ENCODE measurements around the gene GRM3. TPM values are rescaled to one million over a fixed set of nuclear protein-coding genes. Genes with fewer than 3 reads are reported as not detected.

GRM3 gene
- total and polyA plus RNA-seq, 2 donors (not counting 3 experiments of a cell fraction or from before 2014, with no cell fraction given) = not detected

DNA sequence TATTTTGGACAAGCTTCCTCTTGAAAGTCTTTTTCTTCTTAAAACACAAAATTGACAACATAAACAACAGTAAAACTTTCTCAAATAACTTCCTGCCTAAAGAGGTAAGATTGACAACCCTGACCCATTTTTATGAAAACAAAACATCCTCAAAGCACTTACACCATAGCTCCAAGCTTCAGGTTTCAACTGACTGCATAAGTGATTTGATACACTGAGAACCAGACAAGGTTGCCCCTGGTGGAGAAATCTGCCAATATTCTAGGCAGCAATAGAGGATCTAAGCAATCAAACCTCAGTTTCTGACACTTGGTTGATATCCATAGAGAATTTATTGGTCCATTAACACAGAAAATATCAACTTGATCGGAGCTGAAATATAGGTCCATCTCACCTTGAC lies 267.9 kb downstream of the GRM3 start:
- no peak overlapping the region for H3K9ac ChIP-seq (replicated peaks; ENCODE audit: extremely low read depth, insufficient read depth, low read length)
- no peaks in the 10 kb centered on the region for H3K4me1 ChIP-seq (ENCODE audit: control insufficient read depth, extremely low read depth, insufficient read depth, low read length)
- H3K9me3 ChIP-seq (replicated peaks; ENCODE audit: control insufficient read depth, insufficient read depth, low read length) = no peaks in the 10 kb centered on the region
- H3K27me3 ChIP-seq (ENCODE audit: control insufficient read depth in 2 of 2, insufficient read depth in 2 of 2, low read length in 2 of 2) = no peaks in the 10 kb centered on the region
- H3K4me3 ChIP-seq (replicated peaks in 1 of 3; ENCODE audit: insufficient read depth in 1 of 3, low read depth in 1 of 3, low read length in 3 of 3) = no peak overlapping the region
- no peak overlapping the region for H3K27ac ChIP-seq (ENCODE audit: insufficient read depth, low read depth, low read length)
- no peak overlapping the region for H3K4me2 ChIP-seq (ENCODE audit: insufficient read depth, low read length)
- no peaks in the 10 kb centered on the region for H3K79me2 ChIP-seq (ENCODE audit: control insufficient read depth, insufficient read depth, low read length)
- TF ChIP-seq POLR2A (IDR thresholded peaks at IDR 0.05; ENCODE audit: low read depth, low read length) = no peak
- no peak for TF ChIP-seq MYC (IDR thresholded peaks at IDR 0.05; ENCODE audit: low read depth, low read length)
- TF ChIP-seq EZH2 (IDR thresholded peaks at IDR 0.05; ENCODE audit: borderline replicate concordance, low read depth, low read length, severe bottlenecking) = no peak
- TF ChIP-seq, protein P1, sequence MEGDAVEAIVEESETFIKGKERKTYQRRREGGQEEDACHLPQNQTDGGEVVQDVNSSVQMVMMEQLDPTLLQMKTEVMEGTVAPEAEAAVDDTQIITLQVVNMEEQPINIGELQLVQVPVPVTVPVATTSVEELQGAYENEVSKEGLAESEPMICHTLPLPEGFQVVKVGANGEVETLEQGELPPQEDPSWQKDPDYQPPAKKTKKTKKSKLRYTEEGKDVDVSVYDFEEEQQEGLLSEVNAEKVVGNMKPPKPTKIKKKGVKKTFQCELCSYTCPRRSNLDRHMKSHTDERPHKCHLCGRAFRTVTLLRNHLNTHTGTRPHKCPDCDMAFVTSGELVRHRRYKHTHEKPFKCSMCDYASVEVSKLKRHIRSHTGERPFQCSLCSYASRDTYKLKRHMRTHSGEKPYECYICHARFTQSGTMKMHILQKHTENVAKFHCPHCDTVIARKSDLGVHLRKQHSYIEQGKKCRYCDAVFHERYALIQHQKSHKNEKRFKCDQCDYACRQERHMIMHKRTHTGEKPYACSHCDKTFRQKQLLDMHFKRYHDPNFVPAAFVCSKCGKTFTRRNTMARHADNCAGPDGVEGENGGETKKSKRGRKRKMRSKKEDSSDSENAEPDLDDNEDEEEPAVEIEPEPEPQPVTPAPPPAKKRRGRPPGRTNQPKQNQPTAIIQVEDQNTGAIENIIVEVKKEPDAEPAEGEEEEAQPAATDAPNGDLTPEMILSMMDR (IDR thresholded peaks at IDR 0.05; ENCODE audit: extremely low read depth in 1 of 2, insufficient read depth in 1 of 2, low read depth in 1 of 2, low read length in 2 of 2) = no peak
- TF ChIP-seq GATA2 (IDR thresholded peaks at IDR 0.05; ENCODE audit: insufficient read depth, insufficient read length, low read depth, low read length) = no peak
- no peak for TF ChIP-seq POLR2AphosphoS5 (IDR thresholded peaks at IDR 0.05; ENCODE audit: insufficient read depth, low read depth, low read length)
- no peak for TF ChIP-seq JUN (IDR thresholded peaks at IDR 0.05; ENCODE audit: borderline replicate concordance, insufficient read depth, insufficient read length, low read depth)
- no peak for TF ChIP-seq FOS (IDR thresholded peaks at IDR 0.05; ENCODE audit: borderline replicate concordance, insufficient read depth, low read length)
- TF ChIP-seq, protein P2, sequence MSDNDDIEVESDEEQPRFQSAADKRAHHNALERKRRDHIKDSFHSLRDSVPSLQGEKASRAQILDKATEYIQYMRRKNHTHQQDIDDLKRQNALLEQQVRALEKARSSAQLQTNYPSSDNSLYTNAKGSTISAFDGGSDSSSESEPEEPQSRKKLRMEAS (IDR thresholded peaks at IDR 0.05; ENCODE audit: insufficient read depth, insufficient read length) = no peak
- CTCF ChIA-PET = interaction anchor here (1.0 to 1.9 kb wide), 5 partner anchors 11 to 308 kb away, joined by 3 to 9 read pairs (median 5); partner anchors contain the start of gene TMEM243
- POLR2A ChIA-PET = no interaction called here
- no peak for DNase-seq (ENCODE audit: low read depth, low spot score)
- no TSS peak for BruUV-seq (replicated peaks)
- no peak for FAIRE-seq
- dilution Hi-C loops (cut with MboI; ENCODE audit: extremely low pct_ligation_motif_present, low sequenced_read_pairs) = no loop called here
- peaks cover 0 to 3% of the 10 kb centered on the region in 2 experiments for H3K36me3 ChIP-seq (ENCODE audit: control insufficient read depth in 2 of 2, extremely low read depth in 1 of 2, insufficient read depth in 2 of 2, low read length in 2 of 2)
- no peaks in the 10 kb centered on the region for H3K9me1 ChIP-seq (replicated peaks; ENCODE audit: control insufficient read depth, extremely low read depth, insufficient read depth, low read length)
- intact Hi-C loops (cut with micrococcal nuclease) = loop anchor here (5.0 kb wide), 1 partner anchor 506 kb away; no protein-coding TSS in a partner anchor
- no peak overlapping the region for H2AFZ ChIP-seq (ENCODE audit: low read depth, low read length)
- no peaks in the 10 kb centered on the region for H4K20me1 ChIP-seq (replicated peaks; ENCODE audit: control insufficient read depth, extremely low read depth, insufficient read depth, low read length)
